Natural killer cell (primary cell): Measurements from ENCODE around the gene HELZ2. TPM values are rescaled to one million over a fixed set of nuclear protein-coding genes. Genes with fewer than 3 reads are reported as not detected.
"Not testable (repeated sequence)": the region's sequence is repeated elsewhere in the genome, so short reads cannot be mapped to it uniquely, and the experiment has no call there.

Source experiments
- ATAC-seq, 3 donors: fragments of 150-1000 bp in 2 of 3; fragments of 200-7000 bp in 1 of 3; cut with Tn5 transposase; 1 replicate in 1 of 3; 2 replicates in 2 of 3; pipeline ENCODE4 v1.10.0; 2021; ENCODE audit warnings: mild to moderate bottlenecking in 2 of 3, moderate library complexity in 2 of 3
- DNase-seq, 2 donors: peaks; one replicate each; pipeline versions ENCODE4 v3.0.0 to v3.0.0-alpha.2; 2013 to 2021; ENCODE audit warnings: mixed read lengths in 1 of 2
- H3K27ac ChIP-seq: one replicate; pipeline ENCODE4 v1.5.1; 2013; ENCODE audit warnings: mild to moderate bottlenecking, low read length
- H3K27me3 ChIP-seq: one replicate; pipeline ENCODE4 v1.6.1; 2013; ENCODE audit warnings: low read length; ENCODE audit not compliant: control insufficient read depth, insufficient read depth
- H3K36me3 ChIP-seq: one replicate; pipeline ENCODE4 v1.6.1; 2013; ENCODE audit warnings: low read length; ENCODE audit not compliant: control insufficient read depth, insufficient read depth
- H3K4me1 ChIP-seq: one replicate; pipeline ENCODE4 v1.6.1; 2013; ENCODE audit warnings: low read length; ENCODE audit not compliant: control insufficient read depth, insufficient read depth
- H3K4me3 ChIP-seq: one replicate; pipeline ENCODE4 v1.5.1; 2013; ENCODE audit warnings: low read length
- H3K9me3 ChIP-seq: one replicate; pipeline ENCODE4 v1.6.1; 2013; ENCODE audit warnings: low read length; ENCODE audit not compliant: control insufficient read depth, insufficient read depth
- H3K27ac Mint-ChIP-seq, 2 donors: one replicate each; pipeline ENCODE4 v1.8.0; 2022; ENCODE audit warnings: mild to moderate bottlenecking in 2 of 2, mixed read lengths in 2 of 2, moderate library complexity in 1 of 2
- H3K27me3 Mint-ChIP-seq, 2 donors: one replicate each; pipeline ENCODE4 v1.8.0; 2022; ENCODE audit warnings: low read depth in 2 of 2, mixed read lengths in 2 of 2
- H3K36me3 Mint-ChIP-seq: one replicate; pipeline ENCODE4 v1.8.0; 2022; ENCODE audit warnings: mixed read lengths
- H3K4me1 Mint-ChIP-seq, 2 donors: one replicate each; pipeline ENCODE4 v1.8.0; 2022; ENCODE audit warnings: mixed read lengths in 2 of 2
- H3K4me3 Mint-ChIP-seq: one replicate; pipeline ENCODE4 v1.8.0; 2022; ENCODE audit warnings: mild to moderate bottlenecking, moderate library complexity, mixed read lengths
- H3K9me3 Mint-ChIP-seq, 2 donors: one replicate each; pipeline ENCODE4 v1.8.0; 2022; ENCODE audit warnings: mixed read lengths in 2 of 2
- WGBS: methylation state at CpG from one replicate; pipeline ENCODE4 v1.1.7; 2013; ENCODE audit warnings: missing lambda C conversion rate; ENCODE audit not compliant: insufficient coverage; 5-methylcytosine and 5-hydroxymethylcytosine counted together
- intact Hi-C: fragments of 100-400 bp; cut with micrococcal nuclease; formaldehyde crosslinking; loops from one replicate; pipeline ENCODE4 v1.14.2; 2022
- total RNA-seq, 4 donors: library from RNA; stranded (reverse); fragments of 120-200 nt in 1 of 4; gene quantifications; one replicate each; pipeline versions ENCODE4 v1.2.3 to v1.2.4, GENCODE V29; 2013 to 2022
- TF ChIP-seq, protein P1 (sequence below): fragments of 200-600 bp; IDR thresholded peaks from one replicate; pipeline ENCODE4 v1.8.0; 2022; ENCODE audit warnings: antibody characterized with exemption

HELZ2 gene
- total RNA-seq, 3 donors from 2014 or later (not counting 1 experiment from before 2014, with no cell fraction given): 85.2 to 90.7 (median 89.4) TPM

DNA sequence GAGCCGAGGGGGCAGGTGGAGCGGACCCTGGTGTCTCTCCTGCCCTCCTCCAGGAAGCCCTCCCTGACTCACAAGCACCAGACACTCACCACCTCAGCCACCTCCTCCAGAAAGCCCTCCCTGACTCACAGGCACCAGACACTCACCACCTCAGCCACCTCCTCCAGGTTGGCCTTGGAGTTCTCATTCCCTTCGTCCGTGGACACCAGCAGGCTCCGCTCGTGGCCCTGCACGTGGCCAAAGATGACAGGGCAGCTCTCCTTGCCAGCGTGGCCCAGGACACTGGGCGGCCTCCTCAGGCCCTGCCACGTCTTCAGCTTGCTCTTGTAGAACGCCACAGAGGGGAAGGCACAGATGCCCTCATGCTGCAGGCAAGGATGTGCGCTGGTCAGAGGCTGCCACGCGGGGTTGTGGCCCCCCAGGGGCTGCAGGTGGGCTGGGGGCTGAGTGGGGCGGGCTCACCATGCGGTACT is 13.7 kb downstream of the HELZ2 start:
- no peak for DNase-seq
- Mint-ChIP-seq H3K9me3 (no peaks in the 10 kb centered on the region), H3K27me3 (no peaks in the 10 kb centered on the region), H3K4me3 (no peak overlapping the region), H3K4me1 (peaks cover 0 to 7% of the 10 kb centered on the region in 2 donors), H3K36me3 (no peaks in the 10 kb centered on the region), H3K27ac (peak overlapping the region in 1 of 2 donors; percentile 44)
- Histone ChIP-seq H3K27me3 (no peaks in the 10 kb centered on the region), H3K27ac (no peak overlapping the region), H3K4me3 (no peak overlapping the region), H3K4me1 (no peaks in the 10 kb centered on the region), H3K9me3 (no peaks in the 10 kb centered on the region), H3K36me3 (peaks cover 34% of the 10 kb centered on the region)
- intact Hi-C loops: no loop called here
- TF ChIP-seq, protein P1, sequence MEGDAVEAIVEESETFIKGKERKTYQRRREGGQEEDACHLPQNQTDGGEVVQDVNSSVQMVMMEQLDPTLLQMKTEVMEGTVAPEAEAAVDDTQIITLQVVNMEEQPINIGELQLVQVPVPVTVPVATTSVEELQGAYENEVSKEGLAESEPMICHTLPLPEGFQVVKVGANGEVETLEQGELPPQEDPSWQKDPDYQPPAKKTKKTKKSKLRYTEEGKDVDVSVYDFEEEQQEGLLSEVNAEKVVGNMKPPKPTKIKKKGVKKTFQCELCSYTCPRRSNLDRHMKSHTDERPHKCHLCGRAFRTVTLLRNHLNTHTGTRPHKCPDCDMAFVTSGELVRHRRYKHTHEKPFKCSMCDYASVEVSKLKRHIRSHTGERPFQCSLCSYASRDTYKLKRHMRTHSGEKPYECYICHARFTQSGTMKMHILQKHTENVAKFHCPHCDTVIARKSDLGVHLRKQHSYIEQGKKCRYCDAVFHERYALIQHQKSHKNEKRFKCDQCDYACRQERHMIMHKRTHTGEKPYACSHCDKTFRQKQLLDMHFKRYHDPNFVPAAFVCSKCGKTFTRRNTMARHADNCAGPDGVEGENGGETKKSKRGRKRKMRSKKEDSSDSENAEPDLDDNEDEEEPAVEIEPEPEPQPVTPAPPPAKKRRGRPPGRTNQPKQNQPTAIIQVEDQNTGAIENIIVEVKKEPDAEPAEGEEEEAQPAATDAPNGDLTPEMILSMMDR: no peak
- ATAC-seq: no peak
- 97% methylated on average over 16 of the region's 16 CpGs for WGBS

DNA sequence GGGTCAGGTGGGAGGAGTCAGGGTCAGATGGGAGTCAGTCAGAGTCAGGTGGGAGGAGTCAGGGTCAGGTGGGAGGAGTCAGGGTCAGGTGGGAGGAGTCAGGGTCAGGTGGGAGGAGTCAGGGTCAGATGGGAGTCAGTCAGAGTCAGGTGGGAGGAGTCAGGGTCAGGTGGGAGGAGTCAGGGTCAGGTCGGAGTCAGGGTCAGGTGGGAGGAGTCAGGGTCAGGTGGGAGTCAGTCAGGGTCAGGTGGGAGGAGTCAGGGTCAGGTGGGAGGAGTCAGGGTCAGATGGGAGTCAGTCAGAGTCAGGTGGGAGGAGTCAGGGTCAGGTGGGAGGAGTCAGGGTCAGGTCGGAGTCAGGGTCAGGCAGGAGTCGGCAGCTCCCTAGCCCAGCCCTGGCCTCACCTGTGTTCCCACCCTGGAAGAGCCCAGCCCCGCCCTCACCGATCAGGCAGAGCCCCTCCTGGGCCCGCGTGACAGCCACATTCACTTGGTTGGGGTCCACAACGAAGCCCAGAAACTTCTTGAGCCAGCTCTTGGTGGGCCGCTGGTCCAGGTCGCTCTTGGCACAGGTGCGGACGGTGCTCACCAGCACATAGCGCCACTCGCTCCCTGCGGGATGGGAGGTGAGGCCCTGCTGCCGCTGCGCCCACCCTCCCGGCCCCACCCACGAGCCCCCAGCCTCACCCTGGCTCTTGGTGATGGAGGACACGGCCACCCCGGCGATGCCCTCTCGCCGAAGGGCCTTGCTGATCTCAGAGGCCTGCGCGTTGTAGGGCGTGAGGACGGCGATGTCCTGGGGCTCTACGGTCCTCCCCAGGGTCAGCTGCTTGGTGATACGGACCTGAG is 14.3 kb downstream of the HELZ2 start:
- DNase-seq, H3K36me3 Mint-ChIP-seq, H3K27me3 Mint-ChIP-seq, intact Hi-C loops, H3K4me1 Mint-ChIP-seq, H3K4me3 Mint-ChIP-seq, H3K9me3 ChIP-seq, H3K27ac ChIP-seq, H3K27me3 ChIP-seq, H3K4me1 ChIP-seq, H3K9me3 Mint-ChIP-seq, H3K4me3 ChIP-seq: not testable (repeated sequence)
- peak overlapping the region in 1 of 2 donors; percentile 57 for H3K27ac Mint-ChIP-seq
- 96% methylated on average over 31 of the region's 31 CpGs for WGBS
- ATAC-seq: peak in 1 of 3 donors; percentile 22
- peaks cover 32% of the 10 kb centered on the region for H3K36me3 ChIP-seq

DNA sequence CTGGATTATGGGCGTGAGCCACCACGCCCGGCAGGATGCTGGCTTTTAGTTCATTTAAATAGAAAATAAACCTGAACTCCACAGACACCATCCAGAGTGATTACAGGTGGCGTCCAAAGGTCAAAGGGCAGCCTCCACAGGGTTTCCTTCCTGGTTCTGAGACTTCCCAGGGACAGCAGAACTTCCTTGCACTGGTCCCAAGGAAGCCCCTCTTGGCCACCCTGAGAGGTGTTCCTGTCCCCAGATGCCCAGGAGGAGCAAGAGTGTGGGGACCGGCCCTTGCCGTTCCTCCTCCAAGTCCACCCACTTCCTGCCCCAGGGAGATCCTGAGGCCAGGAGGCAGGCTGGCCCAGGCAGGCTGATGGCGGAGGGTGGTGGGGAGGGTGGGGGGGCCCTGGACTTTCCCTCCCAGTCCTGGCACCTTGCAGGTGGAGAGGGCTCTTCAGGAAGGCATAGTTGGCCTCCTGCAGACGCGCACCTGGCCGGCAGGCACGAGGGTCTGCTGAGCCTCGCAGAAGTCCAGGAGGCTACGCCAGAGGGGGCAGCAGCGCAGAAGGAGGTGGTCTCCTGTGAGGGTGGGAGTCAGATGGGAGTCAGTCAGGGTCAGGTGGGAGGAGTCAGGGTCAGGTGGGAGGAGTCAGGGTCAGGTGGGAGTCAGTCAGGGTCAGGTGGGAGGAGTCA is 15.1 kb downstream of the HELZ2 start:
- peaks cover 0 to 7% of the 10 kb centered on the region in 2 donors for H3K4me1 Mint-ChIP-seq
- 96% methylated on average over 14 of the region's 14 CpGs for WGBS
- H3K4me3 Mint-ChIP-seq: no peak overlapping the region
- Histone ChIP-seq H3K4me3 (no peak overlapping the region), H3K36me3 (peaks cover 30% of the 10 kb centered on the region), H3K9me3 (no peaks in the 10 kb centered on the region), H3K27ac (no peak overlapping the region), H3K4me1 (peaks cover 5% of the 10 kb centered on the region), H3K27me3 (no peaks in the 10 kb centered on the region)
- TF ChIP-seq, protein P1: no peak
- DNase-seq (no peak), ATAC-seq (peak in 1 of 3 donors; percentile 23)
- no peaks in the 10 kb centered on the region for H3K36me3 Mint-ChIP-seq
- intact Hi-C loops: no loop called here
- no peaks in the 10 kb centered on the region for H3K27me3 Mint-ChIP-seq
- no peaks in the 10 kb centered on the region for H3K9me3 Mint-ChIP-seq
- peak overlapping the region in 1 of 2 donors; percentile 57 for H3K27ac Mint-ChIP-seq

DNA sequence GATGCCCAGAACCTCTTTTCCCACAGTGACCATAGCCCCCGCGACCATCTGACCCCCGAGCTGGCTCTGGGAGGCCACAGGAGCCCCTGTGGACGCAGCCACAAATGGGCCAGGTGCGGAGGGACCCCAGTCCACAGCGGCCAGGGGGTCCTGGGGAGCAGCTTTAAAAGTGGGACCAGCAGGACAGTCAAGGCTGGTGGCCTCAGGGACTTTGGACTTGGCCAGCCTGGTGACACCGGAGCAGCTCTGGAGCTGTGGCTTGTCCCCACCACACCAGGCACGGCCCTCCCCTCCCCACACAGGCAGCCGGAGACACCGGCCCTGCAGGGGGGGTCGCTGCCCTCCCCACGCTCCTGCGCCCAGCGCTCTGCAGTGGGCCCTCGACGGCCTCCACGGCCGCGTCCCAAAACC is 16.6 kb downstream of the HELZ2 start:
- Histone ChIP-seq H3K9me3 (no peaks in the 10 kb centered on the region), H3K4me3 (no peak overlapping the region), H3K36me3 (peaks cover 24% of the 10 kb centered on the region), H3K4me1 (peaks cover 19% of the 10 kb centered on the region), H3K27ac (no peak overlapping the region), H3K27me3 (peaks cover 2% of the 10 kb centered on the region)
- H3K9me3 Mint-ChIP-seq: no peaks in the 10 kb centered on the region
- H3K4me1 Mint-ChIP-seq: peaks cover 0 to 17% of the 10 kb centered on the region in 2 donors
- intact Hi-C loops: no loop called here
- ATAC-seq (no peak), DNase-seq (no peak)
- TF ChIP-seq, protein P1: no peak
- no peaks in the 10 kb centered on the region for H3K27me3 Mint-ChIP-seq
- no peak overlapping the region for H3K27ac Mint-ChIP-seq
- no peak overlapping the region for H3K4me3 Mint-ChIP-seq
- whole genome bisulfite sequencing: 96% methylated on average over 19 of the region's 19 CpGs
- no peaks in the 10 kb centered on the region for H3K36me3 Mint-ChIP-seq
